ENCODE data around the gene ZGPAT. TPM values are rescaled to one million over a fixed set of nuclear protein-coding genes. Genes with fewer than 3 reads are reported as not detected.

Gene ZGPAT
- total and polyA plus RNA-seq, 2 donors (not counting 3 experiments of a cell fraction or from before 2014, with no cell fraction given), result 23.1 to 29.3 TPM

DNA sequence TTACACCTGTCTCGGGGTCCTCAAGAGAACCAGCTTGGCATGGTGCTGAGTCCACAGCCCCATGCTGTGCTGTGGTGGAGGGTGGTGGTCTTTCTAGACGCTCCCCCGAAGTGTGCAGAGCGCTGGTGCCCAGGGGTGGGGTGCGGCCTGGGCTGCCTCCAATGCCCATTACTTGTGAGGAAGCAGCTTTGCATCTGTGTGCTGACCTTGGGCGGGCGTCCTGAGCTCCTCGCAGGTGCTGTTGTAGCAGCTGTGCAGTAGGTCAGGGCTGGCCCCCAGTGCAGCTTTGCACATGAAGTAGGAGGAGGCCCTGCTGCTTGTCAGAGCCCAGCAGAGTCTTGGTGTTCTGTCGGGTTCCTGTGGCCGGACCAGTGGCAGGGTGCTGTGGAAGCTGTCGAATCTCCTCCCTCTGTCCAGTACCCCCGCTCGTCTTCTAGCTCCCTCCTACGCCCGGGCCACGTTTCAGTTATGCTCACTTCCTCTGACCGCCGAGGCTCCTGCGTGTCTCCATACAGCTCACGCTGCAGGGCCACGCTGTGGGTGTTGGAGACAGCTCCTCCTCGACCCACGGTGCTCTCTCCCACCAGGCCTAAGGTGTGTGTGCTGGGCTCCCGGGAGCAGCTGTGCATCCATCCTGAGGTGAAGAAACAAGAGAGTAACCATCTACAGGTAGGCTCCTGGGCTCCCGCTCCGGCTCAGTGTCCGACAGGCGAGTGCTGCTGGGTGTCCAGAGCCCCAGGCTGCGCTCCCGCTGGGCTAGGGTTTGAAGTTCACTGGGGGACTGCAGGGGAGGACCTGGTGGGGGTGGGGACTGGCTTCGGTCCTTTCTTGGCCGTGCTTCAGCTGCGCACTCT lies 45.7 kb upstream of the ZGPAT start:
- no peak for FAIRE-seq
- dilution Hi-C loops (cut with MboI; ENCODE audit: extremely low pct_ligation_motif_present, low sequenced_read_pairs), result no loop called here

More for the DNA sequence above, 45.7 kb upstream of the ZGPAT start:
- peaks cover 10% of the 10 kb centered on the region for H3K4me1 ChIP-seq (ENCODE audit: control insufficient read depth, extremely low read depth, insufficient read depth, low read length)
- H3K79me2 ChIP-seq (ENCODE audit: control insufficient read depth, insufficient read depth, low read length), result peaks cover 18% of the 10 kb centered on the region
- H3K36me3 ChIP-seq (ENCODE audit: control insufficient read depth in 2 of 2, extremely low read depth in 1 of 2, insufficient read depth in 2 of 2, low read length in 2 of 2), result peaks cover 0 to 29% of the 10 kb centered on the region in 2 experiments
- ChIA-PET POLR2A (no interaction called here), CTCF (interaction anchor here (1.4 to 2.6 kb wide), 2 partner anchors 10 to 20 kb away, joined by 3 to 11 read pairs; no protein-coding TSS in a partner anchor)
- no peaks in the 10 kb centered on the region for H3K27me3 ChIP-seq (ENCODE audit: control insufficient read depth in 2 of 2, insufficient read depth in 2 of 2, low read length in 2 of 2)
- no peaks in the 10 kb centered on the region for H4K20me1 ChIP-seq (replicated peaks; ENCODE audit: control insufficient read depth, extremely low read depth, insufficient read depth, low read length)
- H2AFZ ChIP-seq (ENCODE audit: low read depth, low read length), result no peak overlapping the region
- H3K9me3 ChIP-seq (replicated peaks; ENCODE audit: control insufficient read depth, insufficient read depth, low read length), result no peaks in the 10 kb centered on the region
- DNase-seq (ENCODE audit: low read depth, low spot score), result no peak
- TF ChIP-seq POLR2AphosphoS5 (IDR thresholded peaks at IDR 0.05; ENCODE audit: insufficient read depth, low read depth, low read length) (no peak), JUN (IDR thresholded peaks at IDR 0.05; ENCODE audit: borderline replicate concordance, insufficient read depth, insufficient read length, low read depth) (no peak), MAX (IDR thresholded peaks at IDR 0.05; ENCODE audit: insufficient read depth, insufficient read length) (no peak), EZH2 (IDR thresholded peaks at IDR 0.05; ENCODE audit: borderline replicate concordance, low read depth, low read length, severe bottlenecking) (no peak), POLR2A (IDR thresholded peaks at IDR 0.05; ENCODE audit: low read depth, low read length) (no peak), FOS (IDR thresholded peaks at IDR 0.05; ENCODE audit: borderline replicate concordance, insufficient read depth, low read length) (no peak), MYC (IDR thresholded peaks at IDR 0.05; ENCODE audit: low read depth, low read length) (no peak), GATA2 (IDR thresholded peaks at IDR 0.05; ENCODE audit: insufficient read depth, insufficient read length, low read depth, low read length) (no peak)
- TF ChIP-seq, protein P1, sequence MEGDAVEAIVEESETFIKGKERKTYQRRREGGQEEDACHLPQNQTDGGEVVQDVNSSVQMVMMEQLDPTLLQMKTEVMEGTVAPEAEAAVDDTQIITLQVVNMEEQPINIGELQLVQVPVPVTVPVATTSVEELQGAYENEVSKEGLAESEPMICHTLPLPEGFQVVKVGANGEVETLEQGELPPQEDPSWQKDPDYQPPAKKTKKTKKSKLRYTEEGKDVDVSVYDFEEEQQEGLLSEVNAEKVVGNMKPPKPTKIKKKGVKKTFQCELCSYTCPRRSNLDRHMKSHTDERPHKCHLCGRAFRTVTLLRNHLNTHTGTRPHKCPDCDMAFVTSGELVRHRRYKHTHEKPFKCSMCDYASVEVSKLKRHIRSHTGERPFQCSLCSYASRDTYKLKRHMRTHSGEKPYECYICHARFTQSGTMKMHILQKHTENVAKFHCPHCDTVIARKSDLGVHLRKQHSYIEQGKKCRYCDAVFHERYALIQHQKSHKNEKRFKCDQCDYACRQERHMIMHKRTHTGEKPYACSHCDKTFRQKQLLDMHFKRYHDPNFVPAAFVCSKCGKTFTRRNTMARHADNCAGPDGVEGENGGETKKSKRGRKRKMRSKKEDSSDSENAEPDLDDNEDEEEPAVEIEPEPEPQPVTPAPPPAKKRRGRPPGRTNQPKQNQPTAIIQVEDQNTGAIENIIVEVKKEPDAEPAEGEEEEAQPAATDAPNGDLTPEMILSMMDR (IDR thresholded peaks at IDR 0.05; ENCODE audit: extremely low read depth in 1 of 2, insufficient read depth in 1 of 2, low read depth in 1 of 2, low read length in 2 of 2), result no peak
- no peak overlapping the region for H3K27ac ChIP-seq (ENCODE audit: insufficient read depth, low read depth, low read length)
- H3K4me2 ChIP-seq (ENCODE audit: insufficient read depth, low read length), result no peak overlapping the region
- no TSS peak for BruUV-seq (replicated peaks)
- no peak overlapping the region for H3K9ac ChIP-seq (replicated peaks; ENCODE audit: extremely low read depth, insufficient read depth, low read length)
- no peaks in the 10 kb centered on the region for H3K9me1 ChIP-seq (replicated peaks; ENCODE audit: control insufficient read depth, extremely low read depth, insufficient read depth, low read length)
- H3K4me3 ChIP-seq (replicated peaks in 1 of 3; ENCODE audit: insufficient read depth in 1 of 3, low read depth in 1 of 3, low read length in 3 of 3), result no peak overlapping the region
- intact Hi-C loops (cut with micrococcal nuclease), result no loop called here
